HUES48 (cell line): ENCODE data around the gene DMD.
"Not testable (repeated sequence)": the region's sequence is repeated elsewhere in the genome, so short reads cannot be mapped to it uniquely, and the experiment has no call there.

Experiments used
- H3K27ac ChIP-seq: one replicate; pipeline ENCODE4 v1.7.0; 2013; ENCODE audit warnings: low read depth, low read length, inconsistent platforms
- H3K27me3 ChIP-seq: 2 replicates; pipeline ENCODE4 v1.6.1; 2013; ENCODE audit warnings: mild to moderate bottlenecking, low read length; ENCODE audit not compliant: control insufficient read depth, insufficient read depth
- H3K36me3 ChIP-seq: 2 replicates; pipeline ENCODE4 v1.6.1; 2013; ENCODE audit warnings: low read length; ENCODE audit not compliant: control insufficient read depth, insufficient read depth
- H3K4me1 ChIP-seq: 2 replicates; pipeline ENCODE4 v1.6.1; 2013; ENCODE audit warnings: mild to moderate bottlenecking, low read length; ENCODE audit not compliant: control insufficient read depth, insufficient read depth
- H3K4me3 ChIP-seq: 2 replicates; pipeline ENCODE4 v1.5.1; 2013; ENCODE audit warnings: mild to moderate bottlenecking, low read depth, low read length
- H3K9ac ChIP-seq: 2 replicates; pipeline ENCODE4 v1.6.1; 2013; ENCODE audit warnings: mild to moderate bottlenecking, low read depth, low read length, moderate library complexity
- H3K9me3 ChIP-seq: 2 replicates; pipeline ENCODE4 v1.6.1; 2013; ENCODE audit warnings: low read length; ENCODE audit not compliant: control insufficient read depth, insufficient read depth

The DMD gene

DNA sequence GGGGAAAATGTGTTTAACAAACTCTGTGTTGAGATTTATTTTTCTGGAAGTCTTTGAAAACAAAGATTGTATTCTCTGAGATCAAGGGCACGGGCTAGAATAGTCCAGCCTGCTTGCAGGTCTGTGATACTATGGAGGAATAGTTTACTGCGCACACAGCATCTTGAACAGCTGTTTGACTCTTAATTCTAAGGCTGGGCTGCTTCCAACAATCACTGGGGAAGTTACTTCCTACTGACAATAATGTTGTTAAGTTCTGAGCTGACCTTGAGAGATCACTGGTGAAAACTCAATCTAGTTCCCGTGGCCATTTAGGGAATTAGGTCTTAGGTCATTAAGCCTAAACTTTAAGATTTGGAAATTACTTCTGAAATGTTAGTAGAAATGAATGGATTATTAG, 1723.4 kb downstream of the DMD start:
- Histone ChIP-seq H3K36me3 (no peaks in the 10 kb centered on the region), H3K4me1 (no peaks in the 10 kb centered on the region), H3K4me3 (no peak overlapping the region), H3K27me3 (no peaks in the 10 kb centered on the region), H3K27ac (no peak overlapping the region), H3K9me3 (no peaks in the 10 kb centered on the region), H3K9ac (no peak overlapping the region)

DNA sequence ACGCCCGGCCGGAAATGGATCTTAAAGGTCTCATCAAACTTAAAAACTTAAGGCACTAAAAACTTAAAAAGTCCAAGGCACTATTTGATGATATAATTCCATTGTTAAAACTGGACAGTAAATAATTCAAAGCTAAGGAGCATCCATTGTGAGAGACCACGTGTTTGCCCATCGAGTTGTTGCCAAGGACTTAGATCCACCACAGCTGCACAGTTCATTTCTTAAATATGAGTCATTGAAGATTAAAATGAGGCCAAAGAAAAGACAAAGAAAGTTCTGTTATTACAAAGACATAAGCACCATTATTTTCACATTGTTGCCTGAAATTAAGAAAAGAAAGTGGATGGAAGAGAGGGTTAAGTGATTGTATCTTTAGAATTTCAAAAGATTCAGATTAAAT, 1728.0 kb downstream of the DMD start:
- Histone ChIP-seq H3K4me1 (no peaks in the 10 kb centered on the region), H3K9ac (no peak overlapping the region), H3K27ac (no peak overlapping the region), H3K9me3 (no peaks in the 10 kb centered on the region), H3K27me3 (0 out of 2 replicates have a peak, but pooled peaks cover under 1% of the 10 kb centered on the region), H3K36me3 (no peaks in the 10 kb centered on the region), H3K4me3 (no peak overlapping the region)

DNA sequence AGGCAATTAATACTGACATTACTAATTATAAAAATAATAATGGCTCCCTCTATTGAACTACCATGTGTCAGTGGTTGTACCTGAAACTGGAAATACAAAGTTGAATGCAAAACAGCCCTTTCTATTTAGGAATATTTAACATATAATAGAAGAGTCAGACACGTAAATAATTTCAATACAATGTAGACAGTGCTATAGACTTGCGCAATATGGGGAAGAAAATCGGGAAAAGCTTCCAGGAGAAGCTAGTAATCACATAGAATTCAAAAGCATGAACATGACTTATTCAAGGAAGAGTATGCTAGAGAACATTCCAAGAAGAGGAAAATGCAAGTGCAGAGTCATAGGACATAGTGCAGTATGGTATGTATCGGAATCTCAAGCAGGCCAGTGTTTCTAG, 1730.7 kb downstream of the DMD start:
- Histone ChIP-seq H3K27ac (no peak overlapping the region), H3K4me1 (no peaks in the 10 kb centered on the region), H3K36me3 (no peaks in the 10 kb centered on the region), H3K9ac (no peak overlapping the region), H3K9me3 (no peaks in the 10 kb centered on the region), H3K27me3 (peaks cover 4% of the 10 kb centered on the region; the same call in 1 of the 2 replicates), H3K4me3 (no peak overlapping the region)

DNA sequence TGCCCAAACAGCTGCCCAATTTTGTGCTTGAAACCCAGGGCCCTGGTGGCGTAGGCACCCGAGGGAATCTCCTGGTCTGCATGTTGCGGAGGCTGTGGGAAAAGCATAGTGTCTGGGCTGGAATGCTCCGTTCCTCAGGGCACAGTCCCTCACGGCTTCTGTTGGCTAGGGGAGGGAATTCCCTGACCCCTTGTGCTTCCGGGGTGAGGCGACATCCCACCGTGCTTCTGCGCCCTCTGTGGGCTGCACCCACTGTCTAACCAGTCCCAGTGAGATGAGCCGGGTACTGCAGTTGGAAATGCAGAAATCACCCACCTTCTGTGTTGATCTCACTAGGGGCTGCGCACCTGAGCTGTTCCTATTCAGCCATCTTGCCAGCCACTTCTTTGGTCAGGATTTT, 1740.1 kb downstream of the DMD start:
- Histone ChIP-seq H3K27ac (no peak overlapping the region), H3K9me3 (no peaks in the 10 kb centered on the region), H3K27me3 (no peaks in the 10 kb centered on the region), H3K4me3 (no peak overlapping the region), H3K4me1 (no peaks in the 10 kb centered on the region), H3K36me3 (no peaks in the 10 kb centered on the region), H3K9ac (no peak overlapping the region)

DNA sequence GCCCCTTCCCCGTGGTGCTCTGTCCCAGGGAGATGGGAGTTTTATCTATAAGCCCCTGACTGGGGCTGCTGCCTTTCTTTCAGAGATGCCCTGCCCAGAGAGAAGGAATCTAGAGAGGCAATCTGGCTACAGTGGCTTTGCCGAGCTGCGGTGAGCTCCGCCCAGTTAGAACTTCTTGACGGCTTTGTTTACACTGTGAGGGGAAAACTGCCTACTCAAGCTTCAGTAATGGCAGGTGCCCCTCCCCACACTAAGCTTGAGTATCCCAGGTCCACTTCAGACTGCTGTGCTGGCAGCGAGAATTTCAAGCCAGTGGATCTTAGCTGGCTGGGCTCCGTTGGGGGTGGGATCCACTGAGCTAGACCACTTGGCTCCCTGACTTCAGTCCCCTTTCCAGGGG, 1740.6 kb downstream of the DMD start:
- not testable (repeated sequence) for H3K4me3 ChIP-seq, H3K27me3 ChIP-seq, H3K9ac ChIP-seq, H3K36me3 ChIP-seq, H3K4me1 ChIP-seq, H3K27ac ChIP-seq, H3K9me3 ChIP-seq

DNA sequence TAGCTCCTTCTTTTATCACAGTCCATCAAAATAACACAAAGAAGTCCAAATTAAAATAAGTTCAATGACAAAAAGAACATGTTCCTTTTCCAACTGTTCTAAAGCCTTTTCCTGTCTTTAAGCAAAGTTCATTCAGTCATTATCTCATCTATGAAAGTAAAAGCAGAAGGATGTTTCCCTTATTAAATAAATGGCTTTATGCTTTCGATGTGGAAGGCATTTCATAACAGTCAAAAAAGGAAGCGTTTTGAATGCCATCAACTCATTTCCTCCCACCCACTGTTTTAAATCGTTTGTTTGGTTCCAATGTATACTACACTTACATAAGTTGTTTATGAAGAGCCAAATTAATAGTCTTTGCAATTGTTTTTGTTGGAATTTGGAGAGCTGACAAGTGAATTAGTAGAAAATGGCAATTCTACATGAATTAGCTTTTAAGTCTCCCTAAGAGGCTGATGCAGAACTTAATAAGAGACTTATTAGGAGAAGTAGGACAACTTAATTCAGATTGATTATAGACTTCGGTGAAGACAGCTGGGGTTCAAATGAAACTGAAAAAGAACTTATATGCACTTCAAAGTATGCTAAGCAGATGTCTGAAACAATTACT, 1746.9 kb downstream of the DMD start:
- no peak overlapping the region for H3K27ac ChIP-seq
- no peaks in the 10 kb centered on the region for H3K4me1 ChIP-seq
- no peak overlapping the region for H3K4me3 ChIP-seq
- H3K36me3 ChIP-seq = no peaks in the 10 kb centered on the region
- no peaks in the 10 kb centered on the region for H3K9me3 ChIP-seq
- H3K9ac ChIP-seq = no peak overlapping the region
- H3K27me3 ChIP-seq = no peaks in the 10 kb centered on the region

DNA sequence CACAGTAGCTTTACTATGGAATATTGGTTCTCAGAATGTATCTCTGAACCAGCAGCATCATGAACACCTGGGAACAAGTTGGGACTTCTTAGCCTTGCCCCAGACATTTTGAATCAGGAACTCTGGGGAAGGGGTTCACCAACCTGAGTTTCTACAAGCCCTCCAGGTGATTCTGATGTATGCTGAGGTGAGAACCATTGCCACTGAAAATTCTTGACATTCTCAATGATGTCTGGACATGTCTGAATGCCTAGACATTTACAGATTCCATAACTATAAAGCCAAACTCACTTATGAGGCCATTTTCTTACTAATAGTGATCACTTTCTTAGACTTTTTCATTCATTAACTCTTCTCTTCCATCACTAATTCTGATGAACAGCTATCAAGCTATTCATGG, 1750.1 kb downstream of the DMD start:
- Histone ChIP-seq H3K36me3 (no peaks in the 10 kb centered on the region), H3K27ac (no peak overlapping the region), H3K4me1 (no peaks in the 10 kb centered on the region), H3K27me3 (no peaks in the 10 kb centered on the region), H3K4me3 (no peak overlapping the region), H3K9ac (no peak overlapping the region), H3K9me3 (no peaks in the 10 kb centered on the region)

DNA sequence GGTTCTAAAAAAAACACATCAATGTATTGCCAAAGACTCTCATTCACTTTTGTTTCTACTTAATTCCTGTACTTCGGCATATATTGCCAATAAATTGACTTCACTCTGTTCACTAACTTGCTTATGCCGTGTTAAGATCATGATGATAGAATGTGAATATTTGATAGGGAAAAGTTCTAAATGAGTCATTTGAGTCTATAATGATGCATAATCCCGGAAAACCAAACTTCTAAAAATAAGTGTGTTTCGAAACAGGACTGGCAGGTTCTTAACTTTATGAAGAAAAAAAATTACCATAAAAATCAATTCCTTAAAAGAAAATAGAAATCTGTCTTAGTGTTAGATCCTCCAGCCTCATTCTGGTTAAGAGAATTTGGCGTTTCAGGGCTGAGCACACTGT, 1752.0 kb downstream of the DMD start:
- no peaks in the 10 kb centered on the region for H3K4me1 ChIP-seq
- no peak overlapping the region for H3K9ac ChIP-seq
- no peaks in the 10 kb centered on the region for H3K27me3 ChIP-seq
- no peak overlapping the region for H3K4me3 ChIP-seq
- H3K9me3 ChIP-seq = no peaks in the 10 kb centered on the region
- no peak overlapping the region for H3K27ac ChIP-seq
- no peaks in the 10 kb centered on the region for H3K36me3 ChIP-seq

DNA sequence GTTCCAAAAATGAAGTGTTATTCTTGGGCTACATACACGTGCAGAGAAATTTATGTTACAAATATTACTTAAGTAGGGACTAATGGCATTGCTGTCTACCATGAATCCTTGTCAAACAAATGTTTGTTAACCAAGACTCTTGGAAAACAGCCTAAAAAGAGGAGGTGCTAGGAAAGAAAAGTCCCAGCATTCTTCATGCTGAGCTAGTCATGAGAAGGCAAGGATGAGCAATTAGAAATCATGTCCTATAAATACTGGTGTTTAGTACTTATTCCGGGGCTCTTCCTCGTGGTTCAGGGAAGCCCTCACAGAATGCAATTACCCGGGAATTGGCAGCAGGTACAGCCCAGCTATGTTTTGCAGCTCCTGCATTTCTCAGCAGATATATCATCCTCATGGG, 1761.4 kb downstream of the DMD start:
- Histone ChIP-seq H3K27ac (no peak overlapping the region), H3K36me3 (no peaks in the 10 kb centered on the region), H3K27me3 (no peaks in the 10 kb centered on the region), H3K9ac (no peak overlapping the region), H3K4me3 (no peak overlapping the region), H3K4me1 (no peaks in the 10 kb centered on the region), H3K9me3 (no peaks in the 10 kb centered on the region)

DNA sequence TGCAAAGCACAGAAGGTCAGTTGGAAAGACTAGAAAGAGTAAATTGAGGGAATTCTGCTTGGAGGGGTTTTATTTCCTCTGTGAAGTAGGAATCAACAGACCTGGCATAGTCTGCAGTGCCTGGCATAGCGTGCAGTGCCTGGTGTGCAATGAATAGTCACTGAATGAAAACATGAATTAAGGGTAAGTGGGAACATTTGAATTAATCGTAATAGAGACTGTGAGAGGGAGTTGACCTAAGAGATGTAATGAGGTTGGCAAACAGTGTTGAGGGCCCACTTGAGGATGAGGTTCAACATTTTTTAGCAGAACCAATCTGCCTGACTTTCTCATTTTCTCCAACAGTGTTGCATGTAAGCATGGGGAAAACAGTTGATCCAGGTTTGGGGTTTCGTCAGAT, 1762.3 kb downstream of the DMD start:
- Histone ChIP-seq H3K4me3 (no peak overlapping the region), H3K27me3 (no peaks in the 10 kb centered on the region), H3K36me3 (no peaks in the 10 kb centered on the region), H3K4me1 (no peaks in the 10 kb centered on the region), H3K9ac (no peak overlapping the region), H3K27ac (no peak overlapping the region), H3K9me3 (no peaks in the 10 kb centered on the region)

DNA sequence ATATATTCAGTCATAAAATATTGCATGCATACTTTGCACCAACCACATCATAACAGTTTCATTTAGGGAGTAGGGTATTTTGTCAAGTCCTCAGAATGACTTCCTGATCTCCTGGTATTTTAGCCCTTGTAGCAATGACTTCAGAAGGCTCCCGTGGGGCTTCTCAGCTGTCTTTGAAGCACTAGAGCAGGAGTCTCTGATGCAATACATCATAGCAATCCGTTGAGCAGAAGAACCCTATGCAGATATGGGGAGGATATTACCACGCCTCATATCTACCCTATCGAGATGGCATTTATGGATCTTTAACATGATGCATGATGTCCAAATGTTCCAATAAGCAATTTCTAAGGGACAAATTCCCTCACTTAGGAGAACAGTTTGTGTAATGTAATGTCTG, 1765.8 kb downstream of the DMD start:
- no peak overlapping the region for H3K4me3 ChIP-seq
- no peaks in the 10 kb centered on the region for H3K36me3 ChIP-seq
- H3K27me3 ChIP-seq = no peaks in the 10 kb centered on the region
- H3K27ac ChIP-seq = no peak overlapping the region
- H3K4me1 ChIP-seq = no peaks in the 10 kb centered on the region
- H3K9ac ChIP-seq = no peak overlapping the region
- H3K9me3 ChIP-seq = no peaks in the 10 kb centered on the region

DNA sequence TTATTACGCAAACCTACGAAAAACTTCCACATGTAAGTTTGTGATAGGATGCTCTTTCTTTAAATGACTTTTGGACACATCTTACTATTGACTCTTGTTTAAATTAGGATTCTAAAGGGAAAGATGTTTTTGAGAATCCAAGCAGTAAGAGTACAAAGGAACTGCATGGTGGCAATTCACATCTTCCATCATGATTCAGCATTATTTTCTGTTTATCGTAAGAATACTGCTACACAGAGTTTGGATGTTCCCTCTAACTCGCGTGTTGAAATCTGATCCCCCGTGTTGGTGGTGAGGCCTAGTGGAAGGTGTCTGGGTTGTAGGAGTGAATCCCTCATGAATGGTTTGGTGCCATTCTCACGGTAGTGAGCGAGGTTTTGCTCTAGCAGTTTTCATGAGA, 1767.7 kb downstream of the DMD start:
- H3K9ac ChIP-seq = no peak overlapping the region
- H3K36me3 ChIP-seq = no peaks in the 10 kb centered on the region
- no peaks in the 10 kb centered on the region; the same call in 1 of the 2 replicates for H3K27me3 ChIP-seq
- H3K9me3 ChIP-seq = no peaks in the 10 kb centered on the region
- no peak overlapping the region for H3K27ac ChIP-seq
- H3K4me3 ChIP-seq = no peak overlapping the region
- no peaks in the 10 kb centered on the region for H3K4me1 ChIP-seq
